ENCODE results near the gene LARGE2. TPM values are rescaled to one million over a fixed set of nuclear protein-coding genes. Genes with fewer than 3 reads are reported as not detected.

Gene LARGE2
- total RNA-seq, 1 donor from 2014 or later: 6.6 TPM

GRCh38 chr11:45890886-45891550 lies 31.4 kb upstream of the LARGE2 start:
- no peaks in the 10 kb centered on the region for H3K27me3 ChIP-seq
- peaks cover under 1% of the 10 kb centered on the region for H3K4me1 ChIP-seq
- no peak overlapping the region for H3K4me3 ChIP-seq
- no peak overlapping the region for H3K27ac ChIP-seq
- no peaks in the 10 kb centered on the region for H3K36me3 ChIP-seq
- no peaks in the 10 kb centered on the region for H3K9me3 ChIP-seq
- DNase-seq (ENCODE audit: extremely low spot score in 2 of 2): no peak
- TF ChIP-seq POLR2AphosphoS5 (IDR thresholded peaks at IDR 0.05; ENCODE audit: insufficient read depth in 1 of 2, low read depth in 1 of 2) (no peak), POLR2A (IDR thresholded peaks at IDR 0.05) (no peak), CTCF (IDR thresholded peaks at IDR 0.05) (no peak)
- intact Hi-C loops (cut with DNase I): no loop called here

GRCh38 chr11:45892856-45893255 lies 29.6 kb upstream of the LARGE2 start:
- Histone ChIP-seq H3K9me3 (no peaks in the 10 kb centered on the region), H3K27me3 (no peaks in the 10 kb centered on the region), H3K36me3 (no peaks in the 10 kb centered on the region), H3K4me1 (no peaks in the 10 kb centered on the region), H3K4me3 (no peak overlapping the region), H3K27ac (no peak overlapping the region)
- no peak for TF ChIP-seq CTCF (IDR thresholded peaks at IDR 0.05)
- TF ChIP-seq POLR2A (IDR thresholded peaks at IDR 0.05): no peak
- no peak for TF ChIP-seq POLR2AphosphoS5 (IDR thresholded peaks at IDR 0.05; ENCODE audit: insufficient read depth in 1 of 2, low read depth in 1 of 2)
- no peak for DNase-seq (ENCODE audit: extremely low spot score in 2 of 2)
- intact Hi-C loops (cut with DNase I): no loop called here

GRCh38 chr11:45894555-45895247 lies 27.8 kb upstream of the LARGE2 start:
- peaks cover 9% of the 10 kb centered on the region for H3K4me1 ChIP-seq
- DNase-seq (ENCODE audit: extremely low spot score in 2 of 2): no peak
- no peaks in the 10 kb centered on the region for H3K9me3 ChIP-seq
- H3K27ac ChIP-seq: no peak overlapping the region
- no peak for TF ChIP-seq CTCF (IDR thresholded peaks at IDR 0.05)
- no peak for TF ChIP-seq POLR2AphosphoS5 (IDR thresholded peaks at IDR 0.05; ENCODE audit: insufficient read depth in 1 of 2, low read depth in 1 of 2)
- TF ChIP-seq POLR2A (IDR thresholded peaks at IDR 0.05): no peak
- no peaks in the 10 kb centered on the region for H3K27me3 ChIP-seq
- no peaks in the 10 kb centered on the region for H3K36me3 ChIP-seq
- intact Hi-C loops (cut with DNase I): no loop called here
- no peak overlapping the region for H3K4me3 ChIP-seq

- intact Hi-C loops (cut with DNase I): no loop called here
- no peaks in the 10 kb centered on the region for H3K9me3 ChIP-seq
- no peaks in the 10 kb centered on the region for H3K27me3 ChIP-seq
- no peak overlapping the region for H3K4me3 ChIP-seq
- peaks cover 13% of the 10 kb centered on the region for H3K4me1 ChIP-seq
- H3K36me3 ChIP-seq: no peaks in the 10 kb centered on the region
- TF ChIP-seq POLR2AphosphoS5 (IDR thresholded peaks at IDR 0.05; ENCODE audit: insufficient read depth in 1 of 2, low read depth in 1 of 2) (no peak), POLR2A (IDR thresholded peaks at IDR 0.05) (no peak), CTCF (IDR thresholded peaks at IDR 0.05) (no peak)
- DNase-seq (ENCODE audit: extremely low spot score in 2 of 2): no peak
- H3K27ac ChIP-seq: no peak overlapping the region
These were observed 26.8 kb upstream of the LARGE2 start for GRCh38 chr11:45895553-45896259.

Data from vagina (tissue), 2 donors.